Suprapubic skin (tissue), 4 donors: ENCODE measurements around the gene SERGEF. TPM values are rescaled to one million over a fixed set of nuclear protein-coding genes. Genes with fewer than 3 reads are reported as not detected.

Source experiments
- DNase-seq, 2 donors: peaks; one replicate each; pipeline ENCODE4 v3.0.0-alpha.2; 2019; ENCODE audit warnings: low spot score in 2 of 2
- H3K27ac ChIP-seq: fragments of 200-600 bp; sonication (generic); one replicate; pipeline ENCODE4 v1.5.1; 2019
- H3K27me3 ChIP-seq: fragments of 200-600 bp; sonication (generic); one replicate; pipeline ENCODE4 v1.5.1; 2019
- H3K36me3 ChIP-seq: fragments of 200-600 bp; sonication (generic); one replicate; pipeline ENCODE4 v1.5.1; 2019
- H3K4me1 ChIP-seq: fragments of 200-600 bp; sonication (generic); one replicate; pipeline ENCODE4 v1.5.1; 2019
- H3K4me3 ChIP-seq: fragments of 200-600 bp; sonication (generic); one replicate; pipeline ENCODE4 v1.5.1; 2019; ENCODE audit warnings: mild to moderate bottlenecking
- H3K9me3 ChIP-seq: fragments of 200-600 bp; sonication (generic); one replicate; pipeline ENCODE4 v1.5.1; 2019
- EP300 ChIP-seq: sonication (generic); formaldehyde crosslinking; IDR thresholded peaks from one replicate; pipeline ENCODE4 v1.6.1; 2017; ENCODE audit warnings: antibody characterized with exemption
- POLR2A ChIP-seq, 2 donors: fragments of 450-650 bp; IDR thresholded peaks; one replicate each; pipeline ENCODE4 v1.6.1; 2017; ENCODE audit warnings: antibody characterized with exemption in 2 of 2, mild to moderate bottlenecking in 2 of 2, moderate library complexity in 2 of 2
- POLR2AphosphoS5 ChIP-seq, 3 donors: sonication (generic); formaldehyde crosslinking; IDR thresholded peaks; one replicate each; pipeline ENCODE4 v1.6.1; 2017; ENCODE audit warnings: antibody characterized with exemption in 3 of 3
- WGBS: methylation state at CpG from one replicate; pipeline ENCODE4 v1.1.5; 2018; 5-methylcytosine and 5-hydroxymethylcytosine counted together
- total RNA-seq, 4 donors: library from RNA; depleted of rRNA; stranded (reverse); fragments of >200 nt; gene quantifications; one replicate each; pipeline ENCODE4 v1.1.0, GENCODE V29; 2016
- TF ChIP-seq, protein P1 (sequence below), 2 donors: fragments of 200-600 bp in 1 of 2; fragments of 450-650 bp in 1 of 2; sonication (generic) in 1 of 2; IDR thresholded peaks; one replicate each; pipeline ENCODE4 v1.5.1; 2016 to 2019; ENCODE audit warnings: antibody characterized with exemption in 2 of 2, mild to moderate bottlenecking in 1 of 2, moderate library complexity in 1 of 2

The SERGEF gene
- total RNA-seq, 4 donors from 2014 or later, result 24.1 to 37.4 (median 29.9) TPM

DNA sequence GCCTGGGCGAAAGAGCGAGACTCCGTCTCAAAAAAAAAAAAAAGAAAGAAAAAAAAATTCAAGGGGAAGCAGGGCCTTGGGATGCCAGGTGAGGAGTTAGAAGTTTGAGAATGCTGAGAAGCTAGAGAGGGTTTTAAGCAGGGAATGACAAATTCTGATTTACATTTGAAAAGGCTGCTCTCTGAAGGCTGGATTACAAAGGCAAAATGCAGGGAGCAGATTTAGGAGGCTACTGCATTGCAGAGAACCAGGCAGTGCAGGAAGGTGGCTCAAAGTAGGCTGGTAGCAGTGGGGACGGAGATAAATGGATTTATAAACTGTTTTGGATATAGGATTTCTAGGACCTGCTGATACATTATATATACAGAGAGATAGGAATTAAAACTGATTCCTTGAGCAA lies 211.7 kb downstream of the SERGEF start:
- H3K4me3 ChIP-seq, result no peak overlapping the region
- H3K27me3 ChIP-seq, result no peaks in the 10 kb centered on the region
- TF ChIP-seq EP300, result no peak
- H3K27ac ChIP-seq, result no peak overlapping the region
- peaks cover 9% of the 10 kb centered on the region for H3K4me1 ChIP-seq
- peak in 1 of 2 donors; percentile 11 for DNase-seq
- 100% methylated on average over 4 of the region's 4 CpGs for WGBS
- no peaks in the 10 kb centered on the region for H3K36me3 ChIP-seq
- no peaks in the 10 kb centered on the region for H3K9me3 ChIP-seq

GRCh38 chr11:17799147-17799546 lies 213.7 kb downstream of the SERGEF start:
- Histone ChIP-seq H3K27ac (peak overlapping the region; percentile 9), H3K4me3 (no peak overlapping the region), H3K9me3 (no peaks in the 10 kb centered on the region), H3K4me1 (peaks cover 9% of the 10 kb centered on the region), H3K36me3 (no peaks in the 10 kb centered on the region), H3K27me3 (no peaks in the 10 kb centered on the region)
- no peak for DNase-seq
- TF ChIP-seq, protein P1, sequence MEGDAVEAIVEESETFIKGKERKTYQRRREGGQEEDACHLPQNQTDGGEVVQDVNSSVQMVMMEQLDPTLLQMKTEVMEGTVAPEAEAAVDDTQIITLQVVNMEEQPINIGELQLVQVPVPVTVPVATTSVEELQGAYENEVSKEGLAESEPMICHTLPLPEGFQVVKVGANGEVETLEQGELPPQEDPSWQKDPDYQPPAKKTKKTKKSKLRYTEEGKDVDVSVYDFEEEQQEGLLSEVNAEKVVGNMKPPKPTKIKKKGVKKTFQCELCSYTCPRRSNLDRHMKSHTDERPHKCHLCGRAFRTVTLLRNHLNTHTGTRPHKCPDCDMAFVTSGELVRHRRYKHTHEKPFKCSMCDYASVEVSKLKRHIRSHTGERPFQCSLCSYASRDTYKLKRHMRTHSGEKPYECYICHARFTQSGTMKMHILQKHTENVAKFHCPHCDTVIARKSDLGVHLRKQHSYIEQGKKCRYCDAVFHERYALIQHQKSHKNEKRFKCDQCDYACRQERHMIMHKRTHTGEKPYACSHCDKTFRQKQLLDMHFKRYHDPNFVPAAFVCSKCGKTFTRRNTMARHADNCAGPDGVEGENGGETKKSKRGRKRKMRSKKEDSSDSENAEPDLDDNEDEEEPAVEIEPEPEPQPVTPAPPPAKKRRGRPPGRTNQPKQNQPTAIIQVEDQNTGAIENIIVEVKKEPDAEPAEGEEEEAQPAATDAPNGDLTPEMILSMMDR (IDR thresholded peaks at IDR 0.05), result no peak
- TF ChIP-seq POLR2A (IDR thresholded peaks at IDR 0.05), result no peak
- TF ChIP-seq POLR2AphosphoS5 (IDR thresholded peaks at IDR 0.05), result no peak
- no peak for TF ChIP-seq EP300
- 96% methylated on average over 5 of the region's 5 CpGs for WGBS

DNA sequence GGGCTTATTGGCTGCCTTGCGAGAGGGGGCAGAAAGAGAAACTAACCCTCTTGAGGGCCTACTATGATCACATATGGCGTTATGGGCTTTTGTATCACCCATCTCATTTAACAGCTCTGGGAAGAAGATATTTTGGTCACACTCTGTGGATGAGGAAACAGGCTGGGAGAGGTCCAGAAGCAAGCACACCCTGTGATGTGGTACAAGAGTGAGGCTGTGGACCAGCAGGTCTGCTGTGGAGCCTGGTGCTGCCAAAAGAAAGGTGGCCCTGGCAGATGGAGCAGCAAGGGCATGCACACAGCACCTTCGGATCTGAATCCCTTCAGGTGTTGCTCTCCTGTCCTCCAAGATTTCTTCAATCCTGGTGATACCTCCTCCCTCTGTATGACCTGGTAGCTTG lies 214.1 kb downstream of the SERGEF start:
- H3K27ac ChIP-seq, result peak overlapping the region; percentile 9
- TF ChIP-seq, protein P1 (IDR thresholded peaks at IDR 0.05), result no peak
- TF ChIP-seq EP300 (no peak), POLR2A (IDR thresholded peaks at IDR 0.05) (no peak), POLR2AphosphoS5 (IDR thresholded peaks at IDR 0.05) (no peak)
- H3K36me3 ChIP-seq, result no peaks in the 10 kb centered on the region
- WGBS, result 66% methylated on average over 3 of the region's 3 CpGs
- H3K4me1 ChIP-seq, result peaks cover 9% of the 10 kb centered on the region
- H3K4me3 ChIP-seq, result no peak overlapping the region
- no peak for DNase-seq
- no peaks in the 10 kb centered on the region for H3K9me3 ChIP-seq
- H3K27me3 ChIP-seq, result no peaks in the 10 kb centered on the region

DNA sequence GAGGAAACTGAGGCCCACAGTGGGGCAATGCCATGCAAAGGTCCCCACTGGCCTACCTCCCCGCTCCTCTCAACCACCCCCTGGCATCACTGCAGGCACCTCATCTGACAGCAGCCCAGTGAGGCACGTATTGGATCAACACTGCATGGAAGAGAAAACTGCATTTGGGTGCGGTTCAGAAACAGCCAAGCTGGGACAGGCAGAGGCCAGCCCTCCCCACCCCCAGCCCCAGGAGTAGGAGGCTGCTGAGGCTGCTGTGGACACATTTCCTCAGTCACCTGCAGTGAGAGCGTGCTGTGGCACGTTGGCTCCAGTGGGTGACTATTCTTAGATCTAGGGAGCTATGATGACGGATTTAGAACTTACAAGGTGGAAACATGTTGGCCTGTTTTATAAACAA lies 214.6 kb downstream of the SERGEF start:
- DNase-seq, result no peak
- H3K27me3 ChIP-seq, result no peaks in the 10 kb centered on the region
- TF ChIP-seq POLR2A (IDR thresholded peaks at IDR 0.05) (no peak), POLR2AphosphoS5 (IDR thresholded peaks at IDR 0.05) (peak in 1 of 3 donors; percentile 63)
- no peaks in the 10 kb centered on the region for H3K9me3 ChIP-seq
- WGBS, result 63% methylated on average over 6 of the region's 6 CpGs
- H3K4me1 ChIP-seq, result peaks cover 9% of the 10 kb centered on the region
- no peak overlapping the region for H3K4me3 ChIP-seq
- no peaks in the 10 kb centered on the region for H3K36me3 ChIP-seq
- H3K27ac ChIP-seq, result no peak overlapping the region

GRCh38 chr11:17796154-17796553 lies 216.7 kb downstream of the SERGEF start:
- TF ChIP-seq, protein P1 (IDR thresholded peaks at IDR 0.05), result no peak
- TF ChIP-seq POLR2A (IDR thresholded peaks at IDR 0.05), result no peak
- no peak for TF ChIP-seq POLR2AphosphoS5 (IDR thresholded peaks at IDR 0.05)
- no peak for TF ChIP-seq EP300
- Histone ChIP-seq H3K4me3 (no peak overlapping the region), H3K27ac (no peak overlapping the region), H3K4me1 (peaks cover 9% of the 10 kb centered on the region), H3K36me3 (no peaks in the 10 kb centered on the region), H3K9me3 (no peaks in the 10 kb centered on the region), H3K27me3 (no peaks in the 10 kb centered on the region)
- DNase-seq, result no peak
- 86% methylated on average over 2 of the region's 2 CpGs for WGBS

DNA sequence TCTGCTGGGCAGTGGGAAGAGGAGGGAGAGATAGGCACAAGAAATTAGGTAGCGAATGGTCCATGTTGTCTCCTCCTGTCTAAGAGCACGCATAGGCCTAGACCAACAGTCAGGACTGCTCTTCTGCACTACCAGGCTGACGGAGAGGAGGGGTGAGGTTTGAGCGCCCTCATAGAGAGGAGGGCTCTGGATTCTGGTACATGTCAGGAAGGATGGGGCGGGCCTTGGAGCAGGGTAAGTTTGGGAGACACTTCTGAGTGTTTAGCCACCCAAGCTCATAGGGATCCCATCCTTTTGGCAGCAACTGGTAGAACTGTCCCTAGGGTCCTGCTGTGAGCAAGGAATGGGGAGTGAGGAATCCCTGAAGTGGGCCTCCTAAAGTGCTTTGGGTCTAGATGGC lies 217.9 kb downstream of the SERGEF start:
- DNase-seq, result no peak
- TF ChIP-seq POLR2A (IDR thresholded peaks at IDR 0.05) (no peak), EP300 (no peak), POLR2AphosphoS5 (IDR thresholded peaks at IDR 0.05) (no peak)
- TF ChIP-seq, protein P1 (IDR thresholded peaks at IDR 0.05), result no peak
- WGBS, result 95% methylated on average over 5 of the region's 5 CpGs

More for the DNA sequence above, 217.9 kb downstream of the SERGEF start:
- Histone ChIP-seq H3K27me3 (no peaks in the 10 kb centered on the region), H3K27ac (no peak overlapping the region), H3K36me3 (no peaks in the 10 kb centered on the region), H3K4me3 (no peak overlapping the region), H3K4me1 (peaks cover 9% of the 10 kb centered on the region), H3K9me3 (no peaks in the 10 kb centered on the region)
